Cardiac septum (tissue), 1 donor: ENCODE measurements around the gene CCNI2. TPM values are rescaled to one million over a fixed set of nuclear protein-coding genes. Genes with fewer than 3 reads are reported as not detected.

Source experiments
- DNase-seq: peaks from one replicate; pipeline ENCODE4 v3.0.0-alpha.2; 2020; ENCODE audit warnings: low spot score
- intact Hi-C: fragments of 100-400 bp; cut with DNase I; formaldehyde crosslinking; loops from one replicate; pipeline ENCODE4 v1.14.0; 2022
- total RNA-seq: library from RNA; stranded (reverse); fragmentation: NEBNext Ultra II Directional; extraction: Animal tissue kit (Norgen Biotek cat#: 25700); gene quantifications from one replicate; pipeline ENCODE4 v1.2.1, GENCODE V29; 2021
- donor health status: DM: no; HTN: no; CAD: no.

CCNI2 gene
- total RNA-seq, 1 donor from 2014 or later: not detected

GRCh38 chr5:132747616-132748440 lies 602 bp downstream of the CCNI2 start:
- no peak for DNase-seq
- intact Hi-C loops: no loop called here

- intact Hi-C loops: no loop called here
- DNase-seq: no peak
Observed at GRCh38 chr5:132748522-132749000, 1.3 kb downstream of the CCNI2 start.

GRCh38 chr5:132749506-132749905 lies 2.3 kb downstream of the CCNI2 start:
- intact Hi-C loops: no loop called here
- no peak for DNase-seq

- no peak for DNase-seq
- intact Hi-C loops: no loop called here
Observed at GRCh38 chr5:132750471-132751230, 3.4 kb downstream of the CCNI2 start.

GRCh38 chr5:132751444-132751843 lies 4.2 kb downstream of the CCNI2 start:
- DNase-seq: no peak
- intact Hi-C loops: no loop called here

GRCh38 chr5:132751971-132752580 lies 4.8 kb downstream of the CCNI2 start:
- intact Hi-C loops: loop anchor here (2.0 kb wide), 1 partner anchor 69 kb away; no protein-coding TSS in a partner anchor
- no peak for DNase-seq

GRCh38 chr5:132752581-132753125 lies 5.4 kb downstream of the CCNI2 start:
- no peak for DNase-seq
- intact Hi-C loops: loop anchor here (2.0 kb wide), 1 partner anchor 68 kb away; no protein-coding TSS in a partner anchor

- peak; percentile 57 for DNase-seq
- intact Hi-C loops: loop anchor here (2.0 kb wide), 1 partner anchor 67 kb away; no protein-coding TSS in a partner anchor
Observed at GRCh38 chr5:132753135-132753987, 6.1 kb downstream of the CCNI2 start.

GRCh38 chr5:132754111-132754510 lies 6.9 kb downstream of the CCNI2 start:
- intact Hi-C loops: no loop called here

GRCh38 chr5:132754947-132755346 lies 7.7 kb downstream of the CCNI2 start:
- intact Hi-C loops: no loop called here
- no peak for DNase-seq

More at GRCh38 chr5:132754111-132754510, 6.9 kb downstream of the CCNI2 start:
- no peak for DNase-seq

- intact Hi-C loops: no loop called here
- DNase-seq: no peak
Observed at GRCh38 chr5:132756542-132756941, 9.3 kb downstream of the CCNI2 start.

GRCh38 chr5:132758451-132758850 lies 11.2 kb downstream of the CCNI2 start:
- no peak for DNase-seq
- intact Hi-C loops: no loop called here

- intact Hi-C loops: no loop called here
Observed at GRCh38 chr5:132759114-132760048, 12.2 kb downstream of the CCNI2 start.

GRCh38 chr5:132760049-132760420 lies 12.8 kb downstream of the CCNI2 start:
- intact Hi-C loops: no loop called here
- DNase-seq: no peak

More at GRCh38 chr5:132759114-132760048, 12.2 kb downstream of the CCNI2 start:
- DNase-seq: no peak

- DNase-seq: peak; percentile 63
- intact Hi-C loops: no loop called here
Observed at GRCh38 chr5:132760601-132761317, 13.5 kb downstream of the CCNI2 start.

GRCh38 chr5:132761321-132762240 lies 14.4 kb downstream of the CCNI2 start:
- peak; percentile 70 for DNase-seq
- intact Hi-C loops: no loop called here
